Endothelial cell of umbilical vein (primary cell): ENCODE results near the gene SIGMAR1. TPM values are rescaled to one million over a fixed set of nuclear protein-coding genes. Genes with fewer than 3 reads are reported as not detected.

Source experiments
- BruUV-seq: library from RNA; stranded (reverse); fragments of 400-500 nt; replicated peaks from 2 replicates; lab custom pipeline; 2021; lab: Mats Ljungman, UMichigan
- CTCF ChIA-PET: fragments of 300-600, 350-600 bp; sonication (Branson Sonifier 250); formaldehyde crosslinking; loops from one replicate; lab custom pipeline; 2021; ENCODE audit warnings: antibody characterized with exemption, inconsistent platforms; lab: Charles Lee
- POLR2A ChIA-PET: fragments of 300-600, 350-600 bp; sonication (Branson Sonifier 250); formaldehyde crosslinking; loops from one replicate; lab custom pipeline; 2021; ENCODE audit warnings: antibody characterized with exemption, inconsistent platforms; lab: Charles Lee
- DNase-seq: peaks from one replicate; pipeline ENCODE4 v3.0.0-alpha.2; 2011; ENCODE audit warnings: low read depth, low spot score
- FAIRE-seq: peaks from 2 replicates; lab custom pipeline; 2011; peaks lifted over from hg19 to GRCh38; lab: Jason Lieb, UNC
- H2AFZ ChIP-seq: 2 replicates; pipeline ENCODE4 v1.6.0; 2012; ENCODE audit warnings: low read depth, low read length, control low read depth, inconsistent platforms
- H3K27ac ChIP-seq: 2 replicates; pipeline ENCODE4 v1.5.1; 2011; ENCODE audit warnings: low read depth, mild to moderate bottlenecking, control low read depth, low read length, moderate library complexity; ENCODE audit not compliant: insufficient read depth
- H3K27me3 ChIP-seq, 2 experiments: 2 replicates each; pipeline versions ENCODE4 v1.6.0 to v1.6.1; 2011; ENCODE audit warnings: low read length in 2 of 2, mixed read lengths in 1 of 2; ENCODE audit not compliant: control insufficient read depth in 2 of 2, insufficient read depth in 2 of 2
- H3K36me3 ChIP-seq, 2 experiments: 2 replicates in 1 of 2; 3 replicates in 1 of 2; pipeline ENCODE4 v1.5.1; 2011; ENCODE audit warnings: low read length in 2 of 2, mild to moderate bottlenecking in 1 of 2, moderate library complexity in 1 of 2; ENCODE audit not compliant: control insufficient read depth in 2 of 2, insufficient read depth in 2 of 2; ENCODE audit errors: extremely low read depth in 1 of 2
- H3K4me1 ChIP-seq: 3 replicates; pipeline ENCODE4 v1.5.1; 2011; ENCODE audit warnings: mild to moderate bottlenecking, low read length; ENCODE audit not compliant: control insufficient read depth, insufficient read depth; ENCODE audit errors: extremely low read depth
- H3K4me2 ChIP-seq: 2 replicates; pipeline ENCODE4 v1.6.1; 2011; ENCODE audit warnings: low read length, control low read depth, mixed read lengths; ENCODE audit not compliant: insufficient read depth
- H3K4me3 ChIP-seq, 3 experiments: fragments of 200-600 bp in 1 of 3; sonication (generic), shearing (Covaris generic) in 1 of 3; replicated peaks in 1 of 3; 2 replicates each; pipeline ENCODE4 v1.5.1; 2011 to 2016; ENCODE audit warnings: control low read depth in 3 of 3, low read length in 3 of 3, mild to moderate bottlenecking in 2 of 3, inconsistent platforms in 1 of 3, low read depth in 1 of 3, moderate library complexity in 1 of 3; ENCODE audit not compliant: insufficient read depth in 1 of 3
- H3K79me2 ChIP-seq: 2 replicates; pipeline ENCODE4 v1.6.0; 2012; ENCODE audit warnings: low read length, inconsistent platforms; ENCODE audit not compliant: control insufficient read depth, insufficient read depth
- H3K9ac ChIP-seq: replicated peaks from 2 replicates; pipeline ENCODE3; 2011; ENCODE audit warnings: low read length, control low read depth; ENCODE audit not compliant: insufficient read depth; ENCODE audit errors: extremely low read depth
- H3K9me1 ChIP-seq: replicated peaks from 3 replicates; pipeline ENCODE4 v1.6.0; 2011; ENCODE audit warnings: mild to moderate bottlenecking, low read length; ENCODE audit not compliant: control insufficient read depth, insufficient read depth; ENCODE audit errors: extremely low read depth
- H3K9me3 ChIP-seq: replicated peaks from 2 replicates; pipeline ENCODE4 v1.5.1; 2012; ENCODE audit warnings: low read length, inconsistent platforms; ENCODE audit not compliant: control insufficient read depth, insufficient read depth
- H4K20me1 ChIP-seq: replicated peaks from 2 replicates; pipeline ENCODE3; 2011; ENCODE audit warnings: mild to moderate bottlenecking, low read length; ENCODE audit not compliant: control insufficient read depth, insufficient read depth; ENCODE audit errors: extremely low read depth
- EZH2 ChIP-seq: IDR thresholded peaks from 2 replicates; pipeline ENCODE4 v1.6.1; 2012; ENCODE audit warnings: borderline replicate concordance, low read depth, mild to moderate bottlenecking, moderate library complexity, low read length, inconsistent platforms; ENCODE audit not compliant: severe bottlenecking
- FOS ChIP-seq: IDR thresholded peaks from 2 replicates; pipeline ENCODE4 v1.6.1; 2011; ENCODE audit warnings: mild to moderate bottlenecking, low read length, moderate library complexity, borderline replicate concordance; ENCODE audit not compliant: insufficient read depth
- GATA2 ChIP-seq: IDR thresholded peaks from 2 replicates; pipeline ENCODE4 v1.7.0; 2011; ENCODE audit warnings: low read depth, mild to moderate bottlenecking, moderate library complexity, mixed read lengths, low read length; ENCODE audit not compliant: insufficient read length, insufficient read depth
- JUN ChIP-seq: IDR thresholded peaks from 2 replicates; pipeline ENCODE4 v1.6.1; 2011; ENCODE audit warnings: borderline replicate concordance, low read depth; ENCODE audit not compliant: insufficient read length, insufficient read depth
- MYC ChIP-seq: IDR thresholded peaks from one replicate; pipeline ENCODE4 v1.6.1; 2011; ENCODE audit warnings: mild to moderate bottlenecking, low read depth, low read length
- POLR2A ChIP-seq: IDR thresholded peaks from 2 replicates; pipeline ENCODE4 v1.6.1; 2012; ENCODE audit warnings: low read depth, mild to moderate bottlenecking, control low read depth, low read length
- POLR2AphosphoS5 ChIP-seq: IDR thresholded peaks from 2 replicates; pipeline ENCODE4 v1.6.1; 2012; ENCODE audit warnings: low read depth, mild to moderate bottlenecking, control low read depth, low read length, moderate library complexity; ENCODE audit not compliant: insufficient read depth
- dilution Hi-C: fragments of 300-500 bp; cut with MboI; formaldehyde crosslinking; loops from one replicate; pipeline ENCODE4 v1.15.0; 2019; ENCODE audit warnings: low sequenced_read_pairs; ENCODE audit not compliant: extremely low pct_ligation_motif_present
- intact Hi-C: fragments of 100-400 bp; cut with micrococcal nuclease; formaldehyde crosslinking; loops from one replicate; pipeline ENCODE4 v1.10.0; 2022
- polyA plus RNA-seq, 4 experiments: library from polyadenylated mRNA; depleted of rRNA in 3 of 4; stranded (reverse) in 3 of 4; unstranded in 1 of 4; fragments of >200 nt; gene quantifications; 2 replicates each; pipeline versions ENCODE4 v1.2.1 to v1.2.3, GENCODE V29; 2011 to 2012; ENCODE audit warnings: missing spikeins in 1 of 4
- total RNA-seq: library from RNA; stranded (reverse); gene quantifications from 2 replicates; pipeline ENCODE4 v1.2.3, GENCODE V29; 2021
- TF ChIP-seq, protein P1 (sequence below), 2 donors: IDR thresholded peaks; 1 replicate in 1 of 2; 2 replicates in 1 of 2; pipeline ENCODE4 v1.5.1; 2011; ENCODE audit warnings: low read length in 2 of 2, mild to moderate bottlenecking in 2 of 2, moderate library complexity in 2 of 2, control low read depth in 1 of 2, inconsistent platforms in 1 of 2, low read depth in 1 of 2; ENCODE audit not compliant: insufficient read depth in 1 of 2; ENCODE audit errors: extremely low read depth in 1 of 2
- TF ChIP-seq, protein P2 (sequence below): IDR thresholded peaks from 2 replicates; pipeline ENCODE4 v1.6.1; 2011; ENCODE audit not compliant: insufficient read depth, insufficient read length

The SIGMAR1 gene
- total and polyA plus RNA-seq, 2 donors (not counting 3 experiments of a cell fraction or from before 2014, with no cell fraction given), result 78.4 to 81.2 TPM

DNA sequence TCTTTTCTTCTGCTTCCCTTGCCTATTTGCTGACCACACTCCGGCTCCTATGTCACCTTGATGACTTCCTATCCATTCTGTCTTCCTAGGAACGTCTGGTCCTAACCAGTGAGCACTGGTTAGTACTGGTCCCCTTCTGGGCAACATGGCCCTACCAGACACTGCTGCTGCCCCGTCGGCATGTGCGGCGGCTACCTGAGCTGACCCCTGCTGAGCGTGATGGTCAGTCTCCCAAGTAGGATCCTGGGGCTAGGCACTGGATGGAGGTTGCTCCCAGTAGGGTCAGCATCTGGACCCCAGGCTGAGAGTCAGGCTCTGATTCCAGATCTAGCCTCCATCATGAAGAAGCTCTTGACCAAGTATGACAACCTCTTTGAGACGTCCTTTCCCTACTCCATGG lies 11.1 kb upstream of the SIGMAR1 start:
- Histone ChIP-seq H3K9me1 (no peaks in the 10 kb centered on the region), H3K27ac (no peak overlapping the region), H3K4me1 (peaks cover 37% of the 10 kb centered on the region), H3K79me2 (peaks cover 6% of the 10 kb centered on the region), H3K9ac (no peak overlapping the region), H4K20me1 (no peaks in the 10 kb centered on the region), H2AFZ (no peak overlapping the region), H3K4me3 (no peak overlapping the region), H3K27me3 (no peaks in the 10 kb centered on the region), H3K9me3 (no peaks in the 10 kb centered on the region), H3K36me3 (peaks cover 0 to 14% of the 10 kb centered on the region in 2 experiments), H3K4me2 (no peak overlapping the region)
- ChIA-PET CTCF (no interaction called here), POLR2A (no interaction called here)
- intact Hi-C loops, result no loop called here
- FAIRE-seq, result no peak
- no peak for DNase-seq
- no peak for TF ChIP-seq JUN
- TF ChIP-seq, protein P1, sequence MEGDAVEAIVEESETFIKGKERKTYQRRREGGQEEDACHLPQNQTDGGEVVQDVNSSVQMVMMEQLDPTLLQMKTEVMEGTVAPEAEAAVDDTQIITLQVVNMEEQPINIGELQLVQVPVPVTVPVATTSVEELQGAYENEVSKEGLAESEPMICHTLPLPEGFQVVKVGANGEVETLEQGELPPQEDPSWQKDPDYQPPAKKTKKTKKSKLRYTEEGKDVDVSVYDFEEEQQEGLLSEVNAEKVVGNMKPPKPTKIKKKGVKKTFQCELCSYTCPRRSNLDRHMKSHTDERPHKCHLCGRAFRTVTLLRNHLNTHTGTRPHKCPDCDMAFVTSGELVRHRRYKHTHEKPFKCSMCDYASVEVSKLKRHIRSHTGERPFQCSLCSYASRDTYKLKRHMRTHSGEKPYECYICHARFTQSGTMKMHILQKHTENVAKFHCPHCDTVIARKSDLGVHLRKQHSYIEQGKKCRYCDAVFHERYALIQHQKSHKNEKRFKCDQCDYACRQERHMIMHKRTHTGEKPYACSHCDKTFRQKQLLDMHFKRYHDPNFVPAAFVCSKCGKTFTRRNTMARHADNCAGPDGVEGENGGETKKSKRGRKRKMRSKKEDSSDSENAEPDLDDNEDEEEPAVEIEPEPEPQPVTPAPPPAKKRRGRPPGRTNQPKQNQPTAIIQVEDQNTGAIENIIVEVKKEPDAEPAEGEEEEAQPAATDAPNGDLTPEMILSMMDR (IDR thresholded peaks at IDR 0.05; ENCODE audit: extremely low read depth in 1 of 2, insufficient read depth in 1 of 2, low read depth in 1 of 2, low read length in 2 of 2), result no peak
- TF ChIP-seq MYC, result no peak
- no peak for TF ChIP-seq EZH2
- TF ChIP-seq GATA2, result no peak
- no peak for TF ChIP-seq POLR2A
- TF ChIP-seq POLR2AphosphoS5, result no peak
- no peak for TF ChIP-seq FOS
- TF ChIP-seq, protein P2, sequence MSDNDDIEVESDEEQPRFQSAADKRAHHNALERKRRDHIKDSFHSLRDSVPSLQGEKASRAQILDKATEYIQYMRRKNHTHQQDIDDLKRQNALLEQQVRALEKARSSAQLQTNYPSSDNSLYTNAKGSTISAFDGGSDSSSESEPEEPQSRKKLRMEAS, result no peak
- BruUV-seq, result no TSS peak
- dilution Hi-C loops, result no loop called here
